Measurements from ENCODE around the gene TNFAIP1.

The TNFAIP1 gene

DNA sequence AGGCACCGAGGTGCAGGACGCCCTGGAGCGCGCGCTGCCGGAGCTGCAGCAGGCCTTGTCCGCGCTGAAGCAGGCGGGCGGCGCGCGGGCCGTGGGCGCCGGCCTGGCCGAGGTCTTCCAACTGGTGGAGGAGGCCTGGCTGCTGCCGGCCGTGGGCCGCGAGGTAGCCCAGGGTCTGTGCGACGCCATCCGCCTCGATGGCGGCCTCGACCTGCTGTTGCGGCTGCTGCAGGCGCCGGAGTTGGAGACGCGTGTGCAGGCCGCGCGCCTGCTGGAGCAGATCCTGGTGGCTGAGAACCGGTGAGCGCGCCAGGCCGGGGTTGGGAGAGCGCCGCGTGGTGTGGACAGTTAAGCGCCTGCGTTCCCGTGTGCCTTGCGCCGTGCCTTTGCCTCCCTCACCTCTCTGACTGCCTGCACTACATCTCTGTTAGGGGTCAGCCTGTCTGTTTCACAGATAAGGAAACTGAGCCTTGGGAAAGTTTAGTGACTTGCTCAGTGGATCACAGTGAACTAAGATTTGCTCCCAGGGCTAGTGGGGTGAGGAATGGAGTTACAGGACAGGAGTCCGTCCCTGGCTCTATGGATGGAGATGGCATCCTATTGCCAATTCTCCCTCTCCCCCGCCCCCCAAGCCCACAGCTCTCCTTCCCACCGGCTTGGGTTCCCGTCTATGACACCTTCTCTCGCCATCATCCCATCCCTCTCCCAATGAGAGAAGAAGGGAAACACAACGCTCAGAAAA, 36.8 kb downstream of the TNFAIP1 start:
- DNase-seq = no peak

DNA sequence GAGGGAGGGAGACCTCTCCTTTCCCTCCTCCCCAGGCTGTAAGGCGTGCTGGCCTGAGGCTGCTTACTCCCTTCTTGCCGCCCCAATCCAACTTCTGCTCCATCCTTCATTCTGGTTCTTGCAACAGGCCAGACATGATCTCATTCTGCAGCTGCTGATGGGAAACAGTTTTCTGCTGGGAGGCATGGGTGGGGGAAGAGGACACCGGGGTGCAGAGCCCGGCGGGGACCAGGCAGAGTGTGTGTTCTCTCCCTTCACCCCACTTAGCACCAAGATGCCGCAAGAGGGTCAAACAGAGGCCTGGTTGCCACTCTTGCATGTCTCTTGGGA, 37.3 kb downstream of the TNFAIP1 start:
- no peak for DNase-seq

- no peak for DNase-seq
These were observed 44.5 kb downstream of the TNFAIP1 start for GRCh38 chr17:28379814-28380801.

- DNase-seq = no peak
These were observed 45.7 kb downstream of the TNFAIP1 start for GRCh38 chr17:28381141-28381825.

DNA sequence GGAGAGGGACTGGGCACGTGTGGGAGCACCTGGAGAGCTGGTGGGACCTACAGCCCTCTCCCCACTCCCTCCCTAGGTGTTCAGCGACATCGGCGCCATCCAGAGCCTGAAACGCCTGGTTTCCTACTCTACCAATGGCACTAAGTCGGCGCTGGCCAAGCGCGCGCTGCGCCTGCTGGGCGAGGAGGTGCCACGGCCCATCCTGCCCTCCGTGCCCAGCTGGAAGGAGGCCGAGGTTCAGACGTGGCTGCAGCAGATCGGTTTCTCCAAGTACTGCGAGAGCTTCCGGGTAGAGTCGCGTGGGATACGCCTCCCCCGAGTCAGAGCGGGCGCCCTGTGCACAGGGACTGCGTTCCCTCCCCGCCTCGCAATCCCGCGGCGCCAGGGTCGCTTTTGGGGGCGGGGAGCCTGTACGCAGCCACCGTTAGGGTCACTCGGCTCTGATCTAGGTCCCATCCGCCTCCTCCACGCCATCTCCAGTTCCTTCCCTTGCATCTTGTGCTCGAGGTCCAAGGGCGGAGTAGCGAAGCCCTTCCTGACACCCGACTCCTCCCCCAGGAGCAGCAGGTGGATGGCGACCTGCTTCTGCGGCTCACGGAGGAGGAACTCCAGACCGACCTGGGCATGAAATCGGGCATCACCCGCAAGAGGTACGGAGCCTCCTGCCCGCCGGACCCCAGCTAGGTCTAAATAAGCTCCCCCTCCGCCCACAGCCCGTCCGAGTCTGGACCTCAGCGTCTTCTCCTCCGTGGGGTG, 48.9 kb downstream of the TNFAIP1 start:
- DNase-seq = no peak

GRCh38 chr17:28385037-28385400, 49.5 kb downstream of the TNFAIP1 start:
- no peak for DNase-seq

GRCh38 chr17:28385406-28385805, 49.8 kb downstream of the TNFAIP1 start:
- no peak for DNase-seq

GRCh38 chr17:28386391-28386790, 50.8 kb downstream of the TNFAIP1 start:
- DNase-seq = no peak

- DNase-seq = no peak
These were observed 52.5 kb downstream of the TNFAIP1 start for GRCh38 chr17:28388106-28388505.

DNA sequence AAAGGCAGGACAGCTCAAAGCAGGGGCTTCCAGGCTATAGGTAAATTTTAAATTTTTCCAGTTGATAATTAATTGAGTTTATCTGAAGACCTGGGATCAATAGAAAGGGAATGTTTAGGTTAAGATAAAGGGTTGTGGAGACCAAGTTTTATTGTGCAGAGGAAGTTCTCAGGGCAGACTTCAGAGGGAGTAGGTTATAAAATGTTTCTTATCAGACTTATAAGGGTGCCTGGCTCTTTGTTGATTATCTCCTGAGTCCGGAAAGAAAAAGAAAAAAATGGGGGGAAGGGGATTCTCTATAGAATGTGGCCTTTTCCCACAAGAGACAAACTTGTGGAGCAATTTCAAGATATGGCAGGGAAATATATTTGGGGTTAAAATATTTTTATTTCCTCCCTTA, 54.6 kb downstream of the TNFAIP1 start:
- DNase-seq = no peak

GRCh38 chr17:28390563-28390962, 55.0 kb downstream of the TNFAIP1 start:
- no peak for DNase-seq

- DNase-seq = no peak
These were observed 55.4 kb downstream of the TNFAIP1 start for GRCh38 chr17:28390984-28391383.

GRCh38 chr17:28391401-28391800, 55.8 kb downstream of the TNFAIP1 start:
- no peak for DNase-seq

DNA sequence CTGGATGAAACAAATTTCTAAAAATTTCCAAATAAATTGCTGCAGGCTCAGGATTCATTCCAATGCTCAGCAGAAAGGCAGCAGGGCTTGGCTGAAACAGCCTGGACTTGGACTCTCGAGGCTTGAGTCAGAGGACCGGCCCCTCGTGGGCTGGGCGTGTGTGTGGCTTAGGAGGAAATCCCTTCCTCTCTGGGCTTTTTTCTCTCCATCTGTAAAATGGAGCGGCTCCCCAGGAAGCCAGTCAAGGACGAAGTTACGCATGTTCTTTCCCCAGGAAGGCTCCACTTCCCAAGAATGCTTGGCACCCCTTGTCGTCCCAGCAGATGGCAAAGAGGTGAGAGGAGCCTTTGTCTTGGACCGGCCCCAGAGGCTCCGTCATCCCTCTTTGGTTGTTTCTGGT, 56.9 kb downstream of the TNFAIP1 start:
- no peak for DNase-seq

DNA sequence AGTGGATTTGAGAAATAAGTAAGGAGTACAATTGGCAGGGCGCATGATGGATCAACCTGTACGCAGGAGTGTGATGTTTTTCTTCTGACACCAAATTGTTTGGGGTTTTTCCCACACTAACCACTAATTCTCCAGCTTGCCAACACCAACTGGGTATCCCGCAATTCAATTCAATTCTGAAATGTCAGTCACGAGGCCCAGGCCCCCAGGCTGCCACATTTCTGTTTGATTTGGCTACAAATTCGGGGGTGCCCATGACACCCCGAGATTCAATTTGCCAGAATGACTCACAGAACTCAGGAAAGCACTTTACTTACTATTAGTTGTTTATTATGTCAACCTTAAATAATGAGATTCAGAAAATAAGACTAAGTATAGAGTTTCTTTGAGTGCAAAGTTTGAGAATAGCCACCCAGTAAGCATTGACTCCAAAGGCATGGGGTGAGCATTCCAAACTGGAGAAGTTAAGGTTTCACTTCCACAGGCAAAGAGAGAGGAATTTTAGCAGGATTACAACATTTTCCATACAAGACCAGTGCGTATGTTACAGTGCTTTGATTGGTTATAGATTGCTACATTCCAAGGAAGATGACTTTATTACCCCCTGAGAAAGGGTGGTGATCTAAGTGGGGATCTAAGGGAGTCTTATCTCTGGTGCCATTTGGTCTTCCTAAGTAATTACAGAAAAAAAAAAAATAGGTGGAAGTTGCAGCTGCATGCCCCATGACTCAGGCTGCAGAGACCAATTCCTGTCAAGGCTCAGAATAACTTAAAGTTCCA, 59.0 kb downstream of the TNFAIP1 start:
- no peak for DNase-seq

DNA sequence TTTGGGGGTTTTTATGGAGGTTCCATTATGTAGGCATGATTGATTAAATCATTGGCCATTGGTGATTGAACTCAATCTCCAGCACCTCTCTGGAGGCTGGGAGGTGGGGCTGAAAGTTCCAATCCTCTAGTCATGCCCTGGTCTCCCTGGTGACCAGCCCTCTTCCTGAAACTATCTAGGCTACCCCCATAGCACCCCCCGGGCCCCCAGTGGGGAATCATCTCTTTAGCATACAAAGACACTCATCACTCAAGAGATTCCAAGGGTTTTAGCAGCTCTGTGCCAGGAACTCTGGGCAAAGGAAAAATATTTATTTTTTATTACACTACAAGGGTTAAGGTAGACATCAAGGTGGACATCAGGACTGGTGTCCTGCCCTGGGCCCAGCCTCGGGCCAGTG, 59.9 kb downstream of the TNFAIP1 start:
- no peak for DNase-seq

- DNase-seq = no peak
These were observed 60.4 kb downstream of the TNFAIP1 start for GRCh38 chr17:28395968-28396367.

Measured in SIG-M5 (cell line).